Measurements from ENCODE around the gene ERBB2. TPM values are rescaled to one million over a fixed set of nuclear protein-coding genes. Genes with fewer than 3 reads are reported as not detected.

Gene ERBB2
- total RNA-seq, 1 donor from 2014 or later = 64.2 TPM

- intact Hi-C loops (cut with DNase I) = loop anchor here (5.0 kb wide), 1 partner anchor 38 kb away; the partner anchor contains the start of gene STARD3
- ATAC-seq (ENCODE audit: poor library complexity) (peak; percentile 13), DNase-seq (peak; percentile 61)
Observed at GRCh38 chr17:39674702-39675389, 25.0 kb upstream of the ERBB2 start.

DNA sequence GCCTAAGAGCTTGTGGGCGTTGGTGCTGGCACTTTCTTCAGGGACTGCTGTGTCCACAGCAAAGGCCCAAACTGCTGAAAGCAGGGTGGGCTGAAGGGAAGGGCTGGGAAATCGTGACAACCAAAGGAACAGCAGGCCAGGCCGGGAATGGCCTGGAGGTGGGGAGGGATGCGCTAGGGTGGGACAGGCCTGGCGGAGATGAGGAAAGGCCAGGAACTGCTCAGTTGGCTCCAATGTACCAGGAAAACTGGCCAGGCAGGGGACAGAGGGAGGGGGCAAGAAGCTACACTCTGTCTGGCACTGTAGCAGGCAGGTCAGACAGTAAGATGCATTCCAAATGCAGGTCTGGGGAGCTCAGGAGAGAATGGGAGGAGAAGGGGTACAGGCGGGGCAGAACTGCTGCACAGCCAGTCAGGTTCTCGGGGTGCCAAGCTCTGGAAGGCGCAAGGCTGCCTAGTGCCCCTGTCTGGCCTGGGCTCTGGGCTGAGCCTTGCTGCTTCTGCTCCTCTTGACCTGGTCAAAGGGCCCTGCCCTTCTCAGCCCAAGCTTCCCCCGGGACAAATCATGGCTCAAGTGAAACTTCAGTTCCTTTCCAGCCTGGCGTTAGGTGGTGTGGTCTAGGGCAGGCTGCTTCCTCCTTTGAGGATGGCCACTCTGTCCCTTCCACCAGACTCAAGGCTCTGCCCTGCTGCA is 24.3 kb upstream of the ERBB2 start:
- DNase-seq (peak; percentile 29), ATAC-seq (ENCODE audit: poor library complexity) (no peak)
- intact Hi-C loops (cut with DNase I) = no loop called here

DNA sequence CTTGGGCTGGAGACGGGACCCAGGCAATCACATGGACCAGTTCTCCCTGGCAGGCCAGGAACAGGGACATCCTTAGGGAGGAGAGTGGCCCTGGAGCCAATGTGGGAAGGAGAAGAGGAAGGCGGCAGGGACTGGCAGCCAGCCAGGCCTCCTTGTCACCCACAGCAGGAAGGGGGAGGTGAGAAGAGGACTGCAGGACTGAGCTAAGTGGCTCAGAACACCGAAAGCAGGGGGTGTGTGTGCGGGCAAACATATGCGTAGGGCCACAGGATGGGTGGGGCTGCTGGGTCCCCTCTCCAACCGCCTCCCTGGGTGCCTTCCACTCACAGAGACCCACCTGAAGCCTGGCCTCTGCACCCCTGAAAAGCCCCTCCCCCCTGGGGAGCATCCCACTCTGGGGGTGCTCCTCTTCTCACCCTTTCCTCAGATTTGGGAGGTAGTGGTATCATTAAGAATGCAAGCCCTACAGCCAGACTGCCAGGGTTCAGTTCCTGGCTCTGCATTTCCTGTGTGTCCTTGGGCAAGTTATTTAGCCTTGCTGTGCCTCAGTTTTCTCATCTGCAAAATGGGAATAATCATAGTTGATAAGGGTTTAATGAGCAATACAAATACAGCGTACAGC is 23.6 kb upstream of the ERBB2 start:
- intact Hi-C loops (cut with DNase I) = no loop called here
- DNase-seq = peak; percentile 86
- ATAC-seq (ENCODE audit: poor library complexity) = peak; percentile 42

DNA sequence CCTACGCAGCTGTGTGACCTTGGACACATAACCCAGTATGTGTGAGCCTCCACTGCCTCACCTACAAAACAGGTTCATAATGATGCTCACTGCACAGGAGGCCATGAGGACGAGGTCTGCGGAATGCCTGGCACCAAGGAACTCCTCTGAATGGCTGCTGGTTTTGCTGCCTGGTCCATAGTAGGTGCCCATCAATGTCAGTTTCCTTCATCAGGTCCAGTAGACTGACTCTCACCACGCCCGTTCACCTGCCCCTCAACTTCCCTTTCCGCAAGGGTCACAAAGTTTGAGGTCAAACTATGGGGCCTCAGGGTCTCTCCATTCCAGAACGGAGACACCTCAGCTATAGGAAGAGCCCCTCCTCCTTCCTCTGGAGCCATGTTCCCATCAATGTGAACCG is 22.8 kb upstream of the ERBB2 start:
- intact Hi-C loops (cut with DNase I) = no loop called here
- DNase-seq (no peak), ATAC-seq (ENCODE audit: poor library complexity) (no peak)

DNA sequence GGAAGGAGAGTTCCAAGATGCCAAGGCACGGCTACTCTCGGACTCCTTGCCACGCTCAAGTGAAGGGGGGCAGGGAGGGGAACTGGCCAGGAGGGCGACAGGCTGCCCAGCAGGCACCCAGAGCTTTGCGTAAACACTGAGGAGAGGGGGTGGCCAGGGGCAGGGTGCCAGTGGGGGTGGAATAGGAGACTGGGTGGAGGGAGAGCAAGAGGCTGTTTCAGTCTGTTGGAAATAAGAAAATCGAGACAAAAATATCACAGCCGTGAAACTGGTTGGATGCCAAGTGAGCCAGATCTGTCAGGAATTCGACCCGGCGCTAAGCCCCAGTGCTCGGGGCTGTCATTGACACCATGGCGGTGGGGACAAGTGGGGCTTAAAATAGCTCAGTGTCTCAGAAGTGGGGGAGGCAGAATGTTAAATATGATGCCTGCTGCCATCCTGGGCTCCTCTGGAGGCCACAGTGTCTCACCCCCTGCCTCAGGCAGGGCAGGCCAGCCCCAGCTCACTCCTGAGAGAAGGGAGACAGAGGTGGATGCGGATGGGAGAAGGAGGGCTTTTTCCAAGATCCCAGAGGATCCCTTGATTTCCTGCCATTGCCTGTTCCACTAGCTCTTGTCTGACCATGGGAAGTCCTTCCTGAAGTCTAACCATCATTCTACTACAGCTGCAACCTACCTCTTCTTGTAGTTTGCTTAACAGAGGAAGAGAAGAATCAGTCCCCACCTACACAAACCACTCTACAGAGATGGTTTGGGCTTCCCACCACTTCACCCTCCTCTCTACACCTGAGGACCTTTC is 22.1 kb upstream of the ERBB2 start:
- peak; percentile 74 for DNase-seq
- intact Hi-C loops (cut with DNase I) = no loop called here
- ATAC-seq (ENCODE audit: poor library complexity) = peak; percentile 74

DNA sequence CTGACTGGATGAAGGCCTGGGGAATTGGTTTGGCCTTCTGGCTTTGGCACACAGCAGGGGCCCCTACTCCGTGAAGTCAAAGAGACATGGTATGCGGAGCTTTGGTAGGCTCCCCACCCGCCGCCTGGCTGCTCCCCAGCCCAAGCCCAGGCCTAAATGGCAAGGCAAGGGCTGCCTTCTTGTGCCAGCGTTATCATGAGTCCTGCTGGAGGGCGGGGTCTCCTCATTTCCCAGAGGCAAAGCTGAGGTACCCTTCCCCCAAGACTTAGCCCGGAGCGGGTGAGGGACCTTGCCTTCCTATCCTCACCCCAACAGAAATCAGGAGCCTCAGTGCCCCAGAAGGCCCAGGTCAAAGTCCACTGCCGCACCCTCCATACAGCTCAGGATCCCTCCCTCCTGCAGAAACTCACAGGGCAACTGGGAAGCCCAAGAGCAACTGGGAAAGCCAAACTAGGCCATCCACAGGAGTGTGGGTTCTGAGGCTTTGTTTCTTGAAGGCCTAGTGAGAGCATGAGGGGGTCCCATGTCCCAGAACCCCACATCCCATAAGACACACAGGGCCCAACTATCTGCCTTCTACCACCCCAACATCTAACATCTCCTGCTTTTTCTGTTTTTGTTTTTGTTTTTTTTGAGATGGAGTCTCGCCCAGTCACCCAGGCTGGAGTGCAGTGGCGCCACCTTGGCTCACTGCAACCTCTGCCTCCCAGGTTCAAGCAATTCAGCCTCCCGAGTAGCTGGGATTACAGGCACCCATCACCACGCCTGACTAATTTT is 21.3 kb upstream of the ERBB2 start:
- DNase-seq (no peak), ATAC-seq (ENCODE audit: poor library complexity) (no peak)
- intact Hi-C loops (cut with DNase I) = no loop called here

- intact Hi-C loops (cut with DNase I) = no loop called here
- ATAC-seq (ENCODE audit: poor library complexity) = peak; percentile 51
- DNase-seq = peak; percentile 66
Observed at GRCh38 chr17:39679521-39680192, 20.2 kb upstream of the ERBB2 start.

- no peak for ATAC-seq (ENCODE audit: poor library complexity)
- intact Hi-C loops (cut with DNase I) = no loop called here
- no peak for DNase-seq
Observed at GRCh38 chr17:39683295-39683939, 16.4 kb upstream of the ERBB2 start.

DNA sequence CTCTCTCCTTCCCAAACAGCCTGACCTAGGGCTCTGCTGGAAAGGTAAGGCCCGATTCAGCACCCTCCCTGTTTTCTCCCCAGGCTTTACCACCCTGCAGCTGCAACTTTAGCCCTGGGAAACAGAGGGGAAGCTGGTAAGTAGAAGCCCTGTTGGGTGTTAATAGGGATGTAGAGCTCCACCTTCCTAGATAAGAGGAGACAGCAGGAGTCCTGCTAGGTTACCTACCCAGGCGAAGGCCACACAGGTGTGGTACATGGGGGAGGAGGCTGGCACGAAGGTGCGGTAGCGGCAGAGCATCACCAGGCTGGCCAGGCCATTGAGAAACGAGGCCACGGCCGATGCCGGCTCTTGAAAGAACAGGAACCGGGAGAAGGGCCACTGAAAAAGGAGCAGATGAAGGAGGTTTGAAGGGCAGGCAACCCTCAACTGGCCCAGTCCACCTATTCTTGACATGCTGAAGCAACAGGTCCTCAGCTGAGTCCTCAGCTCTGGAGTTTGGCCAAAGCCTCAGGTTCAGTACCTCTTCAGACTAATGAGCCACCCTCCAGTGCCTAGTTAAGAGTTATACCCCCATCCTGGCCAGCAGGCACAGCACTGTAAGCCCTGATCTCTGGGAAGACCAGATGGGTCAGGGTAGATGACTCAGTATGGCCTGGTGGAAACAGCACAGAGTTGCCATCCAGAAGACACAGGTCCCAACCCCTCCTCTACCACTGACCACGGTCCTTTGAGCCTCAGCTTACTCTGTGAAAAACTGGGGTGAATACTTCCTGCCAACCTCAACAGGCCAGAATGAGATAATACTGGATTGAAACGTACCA is 15.3 kb upstream of the ERBB2 start:
- ATAC-seq (ENCODE audit: poor library complexity) (no peak), DNase-seq (no peak)
- intact Hi-C loops (cut with DNase I) = no loop called here

GRCh38 chr17:39687101-39687545 is 12.7 kb upstream of the ERBB2 start:
- no peak for ATAC-seq (ENCODE audit: poor library complexity)
- DNase-seq = no peak
- intact Hi-C loops (cut with DNase I) = no loop called here

- DNase-seq (peak; percentile 91), ATAC-seq (ENCODE audit: poor library complexity) (peak; percentile 97)
- intact Hi-C loops (cut with DNase I) = no loop called here
Observed at GRCh38 chr17:39687546-39688474, 12.1 kb upstream of the ERBB2 start, which contains the start of gene PGAP3. Gene PGAP3, minus strand, starts transcription at chr17:39688057. Its CDS starts 43 bp downstream, at chr17:39688014.

GRCh38 chr17:39688475-39688835 is 11.4 kb upstream of the ERBB2 start:
- DNase-seq = no peak
- no peak for ATAC-seq (ENCODE audit: poor library complexity)
- intact Hi-C loops (cut with DNase I) = no loop called here

DNA sequence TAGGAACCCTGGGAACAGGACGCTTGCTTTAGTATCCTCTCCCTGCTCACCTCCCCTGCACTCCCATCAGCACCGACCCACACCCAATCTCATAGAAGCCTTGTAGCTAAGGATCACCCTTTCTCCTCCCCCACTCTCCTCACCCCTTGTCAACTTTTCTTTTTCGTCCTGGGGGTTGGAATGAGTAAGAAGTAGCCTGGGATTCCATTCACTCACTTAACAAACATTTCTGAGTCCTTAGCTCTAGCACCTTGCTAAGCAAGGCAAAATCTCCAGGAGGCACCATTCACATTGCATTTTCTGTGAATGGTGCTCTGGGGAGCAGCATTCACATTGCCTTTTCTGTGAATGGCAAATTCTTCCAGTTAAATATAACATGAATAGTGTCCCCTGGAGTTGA is 10.9 kb upstream of the ERBB2 start:
- DNase-seq (no peak), ATAC-seq (ENCODE audit: poor library complexity) (no peak)
- intact Hi-C loops (cut with DNase I) = no loop called here

DNA sequence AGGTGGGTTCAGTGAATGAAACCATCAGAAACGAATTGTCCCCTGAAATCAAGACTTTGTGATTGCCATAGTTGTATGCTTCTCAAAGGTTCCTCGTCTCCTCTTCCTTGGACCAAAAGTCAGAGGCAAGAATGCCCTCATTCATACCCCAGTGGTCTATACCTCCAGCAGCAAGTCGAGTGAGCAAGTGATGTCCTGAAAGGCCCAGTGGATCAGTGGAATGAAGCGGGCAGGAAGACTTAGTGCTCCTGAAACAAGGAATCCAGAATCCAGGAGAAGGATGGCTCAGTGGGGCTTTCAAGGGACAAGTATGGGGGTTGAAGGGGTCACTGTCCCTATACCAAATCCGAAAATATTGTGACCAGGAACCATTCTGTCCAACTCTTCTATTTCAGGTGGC is 5.3 kb upstream of the ERBB2 start:
- DNase-seq (no peak), ATAC-seq (ENCODE audit: poor library complexity) (no peak)
- intact Hi-C loops (cut with DNase I) = no loop called here

DNA sequence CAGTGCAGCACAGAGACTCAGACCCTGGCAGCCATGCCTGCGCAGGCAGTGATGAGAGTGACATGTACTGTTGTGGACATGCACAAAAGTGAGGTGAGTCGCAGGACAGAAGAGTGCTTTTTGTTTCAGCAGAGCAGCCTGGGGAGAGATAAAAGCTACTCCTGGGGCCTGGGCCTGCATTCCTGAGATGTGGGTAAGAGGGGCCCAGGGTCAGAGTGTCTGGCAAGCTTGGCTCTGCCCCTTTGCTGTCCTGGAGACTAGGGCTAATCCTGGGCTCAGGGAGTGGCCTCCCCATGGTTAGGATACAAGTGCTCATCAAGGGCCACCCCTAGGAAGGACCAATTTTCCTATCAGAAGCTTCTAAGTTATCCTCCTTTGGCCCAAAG is 4.8 kb upstream of the ERBB2 start:
- DNase-seq (no peak), ATAC-seq (ENCODE audit: poor library complexity) (no peak)
- intact Hi-C loops (cut with DNase I) = no loop called here

DNA sequence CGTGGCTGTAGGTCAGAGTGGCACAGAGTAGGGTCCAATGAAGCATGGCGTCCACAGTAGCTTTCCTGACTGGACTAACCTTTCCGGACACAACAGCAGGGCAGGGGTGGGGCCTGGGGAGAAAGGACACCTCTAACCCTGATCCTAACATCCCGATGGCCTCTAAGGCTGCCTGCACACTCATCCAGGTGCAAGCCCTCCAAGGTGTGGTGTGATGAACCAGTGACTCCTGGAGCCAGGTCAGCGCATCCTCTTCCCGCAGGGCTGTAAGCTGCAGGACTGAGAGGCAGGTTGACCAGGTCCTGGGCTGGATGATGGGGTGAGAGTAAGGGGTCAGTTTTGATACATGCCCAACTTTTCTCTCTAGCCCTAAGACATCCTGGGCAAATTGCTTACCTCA is 3.1 kb upstream of the ERBB2 start:
- ATAC-seq (ENCODE audit: poor library complexity) (no peak), DNase-seq (no peak)
- intact Hi-C loops (cut with DNase I) = no loop called here

Data from Right ventricle myocardium superior (tissue), 1 donor.